Activated naive CD8-positive, alpha-beta T cell treated with anti-CD3 and anti-CD28 coated beads, Interleukin-2, amount 10 ng/mL, durations not matched to agents 7 days and 5 days (primary cell): ENCODE results near the gene SORCS1. TPM values are rescaled to one million over a fixed set of nuclear protein-coding genes. Genes with fewer than 3 reads are reported as not detected.

Source experiments
- ATAC-seq: fragments of 150-1000 bp; cut with Tn5 transposase; one replicate; pipeline ENCODE4 v1.10.0; 2021; ENCODE audit warnings: low read depth, moderate library complexity
- POLR2A ChIA-PET: fragments of 350-600 bp; sonication (Branson Sonifier 250); formaldehyde crosslinking; loops from one replicate; lab custom pipeline; 2021; ENCODE audit warnings: antibody characterized with exemption; lab: Charles Lee
- DNase-seq: peaks from one replicate; pipeline ENCODE4 v3.0.0; 2021
- H3K27ac Mint-ChIP-seq: one replicate; pipeline ENCODE4 v1.8.0; 2022; ENCODE audit warnings: mild to moderate bottlenecking, mixed read lengths
- H3K27me3 Mint-ChIP-seq: one replicate; pipeline ENCODE4 v1.8.0; 2022; ENCODE audit warnings: mild to moderate bottlenecking, moderate library complexity, mixed read lengths
- H3K36me3 Mint-ChIP-seq: one replicate; pipeline ENCODE4 v1.8.0; 2021; ENCODE audit warnings: mild to moderate bottlenecking, mixed read lengths
- H3K4me1 Mint-ChIP-seq: one replicate; pipeline ENCODE4 v1.8.0; 2021; ENCODE audit warnings: mixed read lengths
- H3K4me3 Mint-ChIP-seq: one replicate; pipeline ENCODE4 v1.8.0; 2022; ENCODE audit warnings: mild to moderate bottlenecking, moderate library complexity, mixed read lengths
- H3K9me3 Mint-ChIP-seq: one replicate; pipeline ENCODE4 v1.8.0; 2021; ENCODE audit warnings: mixed read lengths
- total RNA-seq, 2 experiments: library from RNA; stranded (reverse); gene quantifications; one replicate each; pipeline ENCODE4 v1.2.3, GENCODE V29; 2021

Gene SORCS1
- total RNA-seq, 2 experiments from 2014 or later, result not detected

DNA sequence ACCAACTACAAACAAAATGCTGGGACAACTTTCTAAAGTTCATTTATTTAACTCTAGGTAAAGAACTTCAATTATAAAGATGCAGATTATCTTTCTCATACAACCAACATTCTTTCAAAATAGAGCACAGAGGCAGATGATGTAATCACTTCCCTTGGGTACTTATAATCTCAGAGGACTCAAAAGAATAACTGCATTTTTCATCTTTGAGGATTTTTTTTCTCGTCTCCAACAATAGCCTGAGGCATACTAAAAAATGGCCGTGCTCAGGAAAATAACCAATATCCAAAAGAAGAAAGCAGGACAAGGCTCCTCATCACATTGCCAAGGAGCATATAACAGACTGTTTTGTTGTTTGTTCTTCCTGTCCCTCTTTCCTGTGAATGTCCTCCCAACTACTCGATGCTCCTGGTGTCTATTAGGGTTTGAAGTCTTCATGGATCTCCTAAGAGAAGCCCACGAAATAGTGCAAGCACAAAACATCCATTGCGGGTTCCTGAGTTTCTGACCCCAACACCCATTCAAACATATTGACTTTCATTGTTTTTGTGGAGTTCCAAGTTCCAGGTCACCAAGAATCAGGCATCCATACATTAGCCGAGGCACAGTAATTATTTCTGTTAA is 182.9 kb downstream of the SORCS1 start:
- peaks cover 1% of the 10 kb centered on the region for H3K9me3 Mint-ChIP-seq
- H3K27ac Mint-ChIP-seq, result no peak overlapping the region
- DNase-seq, result no peak
- H3K27me3 Mint-ChIP-seq, result no peaks in the 10 kb centered on the region
- POLR2A ChIA-PET, result no interaction called here
- H3K4me1 Mint-ChIP-seq, result no peaks in the 10 kb centered on the region
- no peak for ATAC-seq
- no peak overlapping the region for H3K4me3 Mint-ChIP-seq
- H3K36me3 Mint-ChIP-seq, result no peaks in the 10 kb centered on the region

GRCh38 chr10:106980495-106981451 is 183.7 kb downstream of the SORCS1 start:
- Mint-ChIP-seq H3K4me1 (no peaks in the 10 kb centered on the region), H3K4me3 (no peak overlapping the region), H3K9me3 (peaks cover 2% of the 10 kb centered on the region), H3K27ac (no peak overlapping the region), H3K36me3 (no peaks in the 10 kb centered on the region), H3K27me3 (no peaks in the 10 kb centered on the region)
- ATAC-seq, result no peak
- POLR2A ChIA-PET, result no interaction called here
- no peak for DNase-seq

GRCh38 chr10:106978756-106979155 is 185.8 kb downstream of the SORCS1 start:
- Mint-ChIP-seq H3K4me3 (no peak overlapping the region), H3K27ac (no peak overlapping the region), H3K9me3 (peaks cover 2% of the 10 kb centered on the region), H3K27me3 (no peaks in the 10 kb centered on the region), H3K4me1 (no peaks in the 10 kb centered on the region), H3K36me3 (no peaks in the 10 kb centered on the region)
- DNase-seq (no peak), ATAC-seq (no peak)
- POLR2A ChIA-PET, result no interaction called here

DNA sequence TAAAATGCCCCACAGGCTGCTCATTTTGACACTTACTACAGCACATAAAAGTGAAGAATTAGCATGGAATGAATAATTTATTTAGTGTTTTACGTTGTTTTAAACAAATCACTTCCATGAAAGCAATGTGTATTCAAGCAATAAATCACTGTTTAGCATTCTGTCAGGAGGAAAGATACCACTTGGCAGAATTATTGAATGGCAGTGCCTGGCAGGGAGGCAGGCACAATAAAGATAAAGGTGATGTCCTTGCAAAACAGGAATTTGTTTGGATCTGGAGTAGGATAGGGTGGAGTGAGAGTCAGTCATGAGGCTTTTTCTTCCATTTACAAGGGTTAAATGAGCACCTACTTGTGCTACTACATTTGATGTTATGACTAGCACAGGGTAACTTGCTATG is 190.8 kb downstream of the SORCS1 start:
- Mint-ChIP-seq H3K27ac (no peak overlapping the region), H3K9me3 (peaks cover 8% of the 10 kb centered on the region), H3K4me1 (no peaks in the 10 kb centered on the region), H3K36me3 (no peaks in the 10 kb centered on the region), H3K4me3 (no peak overlapping the region), H3K27me3 (no peaks in the 10 kb centered on the region)
- ATAC-seq (no peak), DNase-seq (no peak)
- POLR2A ChIA-PET, result no interaction called here

DNA sequence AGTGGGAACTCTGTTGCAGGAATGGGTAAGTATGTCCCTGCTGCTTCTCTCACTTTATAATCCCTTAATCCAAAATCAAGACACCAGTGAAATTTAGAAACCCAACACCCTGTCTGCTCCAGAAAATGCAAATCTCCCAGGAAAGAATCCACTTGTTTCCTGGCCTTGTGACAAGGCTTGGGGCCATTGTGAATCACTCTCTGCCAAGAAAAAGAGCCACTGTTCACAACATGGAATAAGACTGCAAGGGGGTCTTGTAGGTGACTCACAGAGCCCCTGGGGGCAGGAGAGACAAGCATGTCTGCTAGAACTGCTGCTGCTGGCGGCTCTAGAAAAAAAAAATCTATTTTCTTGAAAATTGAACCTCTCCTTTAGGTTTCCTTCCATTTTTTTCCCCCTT is 191.2 kb downstream of the SORCS1 start:
- DNase-seq, result no peak
- Mint-ChIP-seq H3K9me3 (peaks cover 8% of the 10 kb centered on the region), H3K4me3 (no peak overlapping the region), H3K36me3 (no peaks in the 10 kb centered on the region), H3K4me1 (no peaks in the 10 kb centered on the region), H3K27ac (no peak overlapping the region), H3K27me3 (no peaks in the 10 kb centered on the region)
- no peak for ATAC-seq
- POLR2A ChIA-PET, result no interaction called here

DNA sequence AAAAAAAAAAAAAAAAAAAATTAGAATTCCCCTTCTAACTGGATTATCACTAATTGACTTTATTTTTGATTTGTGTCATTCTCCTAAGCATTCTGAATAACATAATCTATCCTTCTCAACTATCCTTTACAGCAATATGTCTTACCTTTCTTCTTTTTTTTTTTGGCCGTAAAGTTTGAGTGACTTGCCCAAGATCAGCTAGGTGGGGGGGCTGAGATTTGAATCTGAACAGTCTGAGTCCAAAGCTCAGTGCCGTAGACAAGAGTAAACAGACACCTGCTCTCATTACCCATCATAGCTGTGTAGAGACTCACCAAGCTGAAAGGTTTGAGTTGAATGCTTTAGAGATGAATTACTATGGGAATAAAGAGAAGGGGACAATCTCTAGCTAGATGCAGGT is 192.1 kb downstream of the SORCS1 start:
- Mint-ChIP-seq H3K4me3 (no peak overlapping the region), H3K27me3 (no peaks in the 10 kb centered on the region), H3K27ac (no peak overlapping the region), H3K36me3 (no peaks in the 10 kb centered on the region), H3K4me1 (no peaks in the 10 kb centered on the region), H3K9me3 (peaks cover 8% of the 10 kb centered on the region)
- POLR2A ChIA-PET, result no interaction called here
- ATAC-seq (no peak), DNase-seq (no peak)

DNA sequence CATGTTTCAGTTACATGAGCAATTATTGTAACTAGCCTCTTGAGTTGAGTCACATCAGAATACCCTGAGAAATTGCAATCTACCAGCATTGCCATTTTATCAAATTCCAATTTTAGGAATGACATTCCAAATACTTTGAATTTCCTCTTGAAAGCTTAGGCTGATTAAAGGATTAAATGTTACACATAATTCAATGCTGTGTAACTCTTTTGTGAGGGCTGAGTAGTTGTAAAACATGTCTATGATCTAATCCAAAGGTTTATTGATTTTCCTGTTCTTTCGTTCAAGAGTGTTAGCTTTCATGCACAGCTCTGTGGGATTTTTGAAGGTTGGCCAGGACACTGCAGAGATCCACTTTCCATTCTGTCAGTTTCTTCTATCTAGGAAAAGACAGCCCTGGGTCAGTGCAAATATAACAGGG is 193.1 kb downstream of the SORCS1 start:
- H3K36me3 Mint-ChIP-seq, result no peaks in the 10 kb centered on the region
- H3K27me3 Mint-ChIP-seq, result no peaks in the 10 kb centered on the region
- no peak overlapping the region for H3K27ac Mint-ChIP-seq
- H3K9me3 Mint-ChIP-seq, result peaks cover 7% of the 10 kb centered on the region
- POLR2A ChIA-PET, result no interaction called here
- no peaks in the 10 kb centered on the region for H3K4me1 Mint-ChIP-seq
- no peak overlapping the region for H3K4me3 Mint-ChIP-seq
- DNase-seq, result no peak
- no peak for ATAC-seq

GRCh38 chr10:106967452-106967851 is 197.1 kb downstream of the SORCS1 start:
- Mint-ChIP-seq H3K4me1 (no peaks in the 10 kb centered on the region), H3K36me3 (no peaks in the 10 kb centered on the region), H3K9me3 (peaks cover 11% of the 10 kb centered on the region), H3K4me3 (no peak overlapping the region), H3K27ac (no peak overlapping the region), H3K27me3 (no peaks in the 10 kb centered on the region)
- DNase-seq, result no peak
- no peak for ATAC-seq
- POLR2A ChIA-PET, result no interaction called here

GRCh38 chr10:106960812-106961211 is 203.7 kb downstream of the SORCS1 start:
- Mint-ChIP-seq H3K27ac (no peak overlapping the region), H3K4me3 (no peak overlapping the region), H3K36me3 (no peaks in the 10 kb centered on the region), H3K27me3 (no peaks in the 10 kb centered on the region), H3K4me1 (no peaks in the 10 kb centered on the region), H3K9me3 (peaks cover 6% of the 10 kb centered on the region)
- no peak for ATAC-seq
- POLR2A ChIA-PET, result no interaction called here
- DNase-seq, result no peak

GRCh38 chr10:106959521-106959920 is 205.0 kb downstream of the SORCS1 start:
- no peaks in the 10 kb centered on the region for H3K36me3 Mint-ChIP-seq
- no peaks in the 10 kb centered on the region for H3K4me1 Mint-ChIP-seq
- ATAC-seq, result no peak
- H3K27me3 Mint-ChIP-seq, result no peaks in the 10 kb centered on the region
- H3K27ac Mint-ChIP-seq, result no peak overlapping the region
- peaks cover 6% of the 10 kb centered on the region for H3K9me3 Mint-ChIP-seq
- POLR2A ChIA-PET, result no interaction called here
- DNase-seq, result no peak
- no peak overlapping the region for H3K4me3 Mint-ChIP-seq

- Mint-ChIP-seq H3K36me3 (no peaks in the 10 kb centered on the region), H3K4me3 (no peak overlapping the region), H3K9me3 (peaks cover 6% of the 10 kb centered on the region), H3K4me1 (no peaks in the 10 kb centered on the region), H3K27me3 (no peaks in the 10 kb centered on the region), H3K27ac (no peak overlapping the region)
- POLR2A ChIA-PET, result no interaction called here
- ATAC-seq (no peak), DNase-seq (no peak)
Measured at GRCh38 chr10:106958589-106959361, 205.7 kb downstream of the SORCS1 start.

GRCh38 chr10:106957823-106958588 is 206.5 kb downstream of the SORCS1 start:
- no peak overlapping the region for H3K27ac Mint-ChIP-seq
- H3K27me3 Mint-ChIP-seq, result no peaks in the 10 kb centered on the region
- DNase-seq (no peak), ATAC-seq (no peak)
- H3K36me3 Mint-ChIP-seq, result no peaks in the 10 kb centered on the region
- no peak overlapping the region for H3K4me3 Mint-ChIP-seq
- peaks cover 6% of the 10 kb centered on the region for H3K9me3 Mint-ChIP-seq
- H3K4me1 Mint-ChIP-seq, result no peaks in the 10 kb centered on the region
- POLR2A ChIA-PET, result no interaction called here
